Measurements from ENCODE around the gene SEZ6L.

Gene SEZ6L

GRCh38 chr22:26333088-26333800 lies 164.0 kb downstream of the SEZ6L start:
- DNase-seq (ENCODE audit: low read depth, low spot score), result no peak

- DNase-seq (ENCODE audit: low read depth, low spot score), result no peak
These were observed 165.0 kb downstream of the SEZ6L start for GRCh38 chr22:26334232-26334631.

- no peak for DNase-seq (ENCODE audit: low read depth, low spot score)
These were observed 167.5 kb downstream of the SEZ6L start for GRCh38 chr22:26336773-26337172.

- no peak for DNase-seq (ENCODE audit: low read depth, low spot score)
These were observed 170.5 kb downstream of the SEZ6L start for GRCh38 chr22:26339755-26340154.

GRCh38 chr22:26342745-26343410 lies 173.6 kb downstream of the SEZ6L start:
- DNase-seq (ENCODE audit: low read depth, low spot score), result no peak

GRCh38 chr22:26345496-26345895 lies 176.2 kb downstream of the SEZ6L start:
- no peak for DNase-seq (ENCODE audit: low read depth, low spot score)

GRCh38 chr22:26348810-26349526 lies 179.7 kb downstream of the SEZ6L start:
- no peak for DNase-seq (ENCODE audit: low read depth, low spot score)

- DNase-seq (ENCODE audit: low read depth, low spot score), result no peak
These were observed 185.4 kb downstream of the SEZ6L start for GRCh38 chr22:26354707-26355106.

GRCh38 chr22:26357281-26357680 lies 188.0 kb downstream of the SEZ6L start:
- no peak for DNase-seq (ENCODE audit: low read depth, low spot score)

GRCh38 chr22:26357813-26358212 lies 188.6 kb downstream of the SEZ6L start:
- no peak for DNase-seq (ENCODE audit: low read depth, low spot score)

- no peak for DNase-seq (ENCODE audit: low read depth, low spot score)
These were observed 189.9 kb downstream of the SEZ6L start for GRCh38 chr22:26359156-26359555.

GRCh38 chr22:26360169-26360885 lies 191.1 kb downstream of the SEZ6L start:
- DNase-seq (ENCODE audit: low read depth, low spot score), result peak; percentile 24

- no peak for DNase-seq (ENCODE audit: low read depth, low spot score)
These were observed 193.2 kb downstream of the SEZ6L start for GRCh38 chr22:26362471-26362870.

GRCh38 chr22:26364066-26365015 lies 195.1 kb downstream of the SEZ6L start:
- DNase-seq (ENCODE audit: low read depth, low spot score), result peak; percentile 6

- DNase-seq (ENCODE audit: low read depth, low spot score), result peak; percentile 43
These were observed 198.4 kb downstream of the SEZ6L start for GRCh38 chr22:26367402-26368245.

- no peak for DNase-seq (ENCODE audit: low read depth, low spot score)
These were observed 203.6 kb downstream of the SEZ6L start for GRCh38 chr22:26372890-26373289.

GRCh38 chr22:26374391-26375026 lies 205.2 kb downstream of the SEZ6L start:
- no peak for DNase-seq (ENCODE audit: low read depth, low spot score)

GRCh38 chr22:26377170-26377830 lies 208.0 kb downstream of the SEZ6L start:
- DNase-seq (ENCODE audit: low read depth, low spot score), result no peak

Data from activated naive CD8-positive, alpha-beta T cell treated with anti-CD3 and anti-CD28 coated beads, Interleukin-2, amount 50 U/mL, for 16 hours (primary cell).